ENCODE measurements around the gene CLIC3. TPM values are rescaled to one million over a fixed set of nuclear protein-coding genes. Genes with fewer than 3 reads are reported as not detected.

Gene CLIC3, protein sequence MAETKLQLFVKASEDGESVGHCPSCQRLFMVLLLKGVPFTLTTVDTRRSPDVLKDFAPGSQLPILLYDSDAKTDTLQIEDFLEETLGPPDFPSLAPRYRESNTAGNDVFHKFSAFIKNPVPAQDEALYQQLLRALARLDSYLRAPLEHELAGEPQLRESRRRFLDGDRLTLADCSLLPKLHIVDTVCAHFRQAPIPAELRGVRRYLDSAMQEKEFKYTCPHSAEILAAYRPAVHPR
- total RNA-seq: 1 to 10 TPM; 1.9 to 3.8 TPM
- long read RNA-seq, donor 1, partial matches to known transcripts: 1 of 1 reads
- long read RNA-seq, donor 1, other reads (novel, unspliced or antisense): 0 of 1 reads
- long read RNA-seq, donor 2: 0 reads

DNA sequence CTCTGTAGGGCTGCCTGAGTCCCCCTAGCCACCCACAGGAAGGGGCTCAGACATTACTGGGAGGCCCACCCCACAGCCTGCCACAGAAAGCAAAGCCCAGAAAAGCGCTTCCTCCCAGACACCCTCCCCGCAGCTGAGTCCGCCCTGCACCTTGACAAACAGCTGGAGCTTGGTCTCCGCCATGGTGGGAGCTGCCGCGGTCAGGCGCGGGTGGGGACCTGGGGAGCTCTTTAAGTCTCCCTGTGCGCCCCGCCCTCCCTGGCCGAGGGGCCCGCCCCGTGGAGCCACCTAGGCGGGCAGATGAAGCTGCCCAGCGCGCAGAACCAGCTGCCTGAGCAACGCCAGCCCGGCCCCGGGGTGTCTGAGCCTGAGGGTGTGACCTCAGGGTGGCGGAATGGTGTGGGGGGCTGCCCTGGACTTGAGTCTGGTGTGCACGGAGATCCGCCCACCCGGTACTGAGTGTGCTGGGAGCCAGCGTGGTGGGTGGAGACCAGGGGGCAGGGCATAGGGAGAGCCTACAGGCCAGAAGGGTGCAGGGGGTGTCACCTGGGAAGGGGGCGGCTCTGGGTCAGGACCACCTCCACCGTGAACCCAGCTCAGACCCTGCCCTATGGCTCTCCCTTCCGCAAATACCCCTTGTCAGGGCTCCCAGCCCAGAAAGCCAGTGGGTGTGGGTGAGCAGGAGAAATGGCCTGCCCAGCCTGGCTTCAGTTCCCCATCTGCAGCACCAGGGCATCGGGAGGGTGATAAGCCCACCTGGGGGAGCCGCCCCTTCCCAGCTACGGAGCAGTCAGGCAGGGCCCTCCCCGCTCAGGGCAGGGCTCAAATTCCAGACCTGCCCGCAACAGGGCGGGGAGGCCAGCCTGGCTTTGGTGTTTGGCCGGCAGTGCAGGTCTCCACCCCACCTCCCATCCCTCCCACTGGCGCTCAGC, at the start of gene CLIC3:
CLIC3 (minus strand) TSS at position 208 of the 932 bp plus-strand sequence; CDS start at position 183, 25 bp downstream.
- no peak for DNase-seq (ENCODE audit: low spot score)
- intact Hi-C loops (cut with DNase I): no loop called here

DNA sequence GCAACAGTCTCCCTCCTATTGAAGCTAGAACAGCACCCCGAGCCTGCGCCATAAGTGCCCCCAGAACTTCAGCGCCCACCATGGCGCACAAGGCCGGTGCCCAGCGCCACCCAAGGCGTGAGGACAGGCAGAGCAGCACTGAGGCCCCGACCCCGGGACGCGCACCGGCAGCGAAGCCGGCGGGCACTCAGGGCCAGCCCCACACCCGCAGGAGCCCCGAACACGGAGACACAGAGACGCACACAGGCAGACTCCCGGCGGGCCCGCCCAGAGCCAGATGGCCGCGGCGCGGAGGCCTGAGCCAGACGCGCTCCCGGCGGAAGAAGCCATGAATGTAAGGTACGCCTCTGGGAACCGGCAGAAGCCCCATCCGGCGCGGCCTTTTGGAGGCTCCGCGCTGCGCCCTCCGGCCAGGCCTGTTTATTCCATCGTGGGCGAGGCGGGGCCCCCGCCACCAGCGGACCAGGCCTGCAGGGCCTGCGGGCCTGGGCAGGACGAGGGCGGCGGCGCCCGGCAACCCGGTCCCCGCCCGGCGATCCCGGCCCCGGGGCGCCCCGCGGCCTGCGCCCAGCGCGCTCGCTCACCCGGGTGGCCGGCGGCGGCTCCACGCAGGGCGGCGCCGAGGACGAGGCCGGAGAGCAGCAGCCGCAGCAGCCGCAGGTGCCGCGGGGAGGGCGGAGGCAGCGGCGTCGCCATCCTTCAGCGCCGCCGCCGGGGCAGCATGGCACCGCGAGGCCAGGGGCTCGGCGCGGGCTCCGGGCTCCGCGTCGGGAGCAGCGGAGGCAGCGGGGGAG, 49.1 kb upstream of the CLIC3 start:
- DNase-seq (ENCODE audit: low spot score): no peak
- intact Hi-C loops (cut with DNase I): no loop called here

DNA sequence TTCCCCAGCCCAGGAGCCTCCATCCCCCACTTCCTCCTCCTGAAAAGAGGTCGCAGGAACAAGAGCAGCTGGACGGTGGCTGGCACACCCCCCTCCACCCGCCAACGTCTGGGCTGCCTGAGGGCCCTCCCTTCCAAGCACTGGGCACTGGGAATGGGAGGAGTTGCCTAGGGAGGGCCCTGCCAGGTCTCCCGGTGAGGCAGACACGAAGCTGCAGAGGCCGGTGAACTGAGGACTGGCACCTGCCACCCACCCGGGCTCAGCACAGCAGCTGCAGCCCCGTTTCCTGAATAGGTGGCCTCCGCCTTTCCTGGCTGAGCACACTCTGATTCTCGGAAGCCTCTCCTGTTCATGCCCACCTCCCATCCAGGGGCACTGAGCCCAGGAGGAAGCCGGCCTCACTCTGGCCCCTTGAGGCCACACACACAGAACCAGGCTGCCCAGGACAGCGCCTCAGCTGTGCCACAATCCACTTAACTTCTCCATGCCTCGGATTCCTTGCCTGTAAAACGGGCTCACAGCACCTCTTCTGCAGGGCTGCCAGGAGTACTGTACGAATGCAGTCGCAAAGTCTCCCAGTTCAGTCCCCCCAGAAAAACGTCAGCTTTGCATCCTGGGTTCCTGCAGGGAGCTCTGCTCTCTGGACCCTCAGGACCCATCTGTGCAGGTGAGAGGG, 48.3 kb upstream of the CLIC3 start:
- no peak for DNase-seq (ENCODE audit: low spot score)
- intact Hi-C loops (cut with DNase I): no loop called here

DNA sequence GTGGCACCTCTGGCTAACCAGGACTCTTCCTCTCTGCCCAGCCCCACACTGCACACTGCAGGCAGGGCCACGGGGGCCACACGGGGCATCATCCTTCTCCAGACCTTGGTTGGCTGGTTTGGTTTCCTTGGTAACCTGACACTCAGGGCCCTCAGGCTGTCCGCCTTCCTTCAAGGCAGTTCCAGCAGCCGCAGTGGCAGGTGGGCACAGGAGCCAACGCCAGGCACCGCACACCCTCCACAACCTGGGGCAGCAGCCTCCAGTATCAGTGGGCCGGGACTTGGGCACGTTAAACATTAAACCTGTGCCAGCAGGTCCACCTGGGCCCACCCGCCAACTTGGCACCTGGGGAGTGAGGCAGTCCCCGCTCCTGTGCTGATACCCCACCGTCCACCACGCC, 47.7 kb upstream of the CLIC3 start:
- no peak for DNase-seq (ENCODE audit: low spot score)
- intact Hi-C loops (cut with DNase I): no loop called here

GRCh38 chr9:137042751-137043727, 46.7 kb upstream of the CLIC3 start:
- intact Hi-C loops (cut with DNase I): no loop called here
- no peak for DNase-seq (ENCODE audit: low spot score)

- intact Hi-C loops (cut with DNase I): no loop called here
- no peak for DNase-seq (ENCODE audit: low spot score)
Measured at GRCh38 chr9:137041124-137041523, 44.8 kb upstream of the CLIC3 start.

DNA sequence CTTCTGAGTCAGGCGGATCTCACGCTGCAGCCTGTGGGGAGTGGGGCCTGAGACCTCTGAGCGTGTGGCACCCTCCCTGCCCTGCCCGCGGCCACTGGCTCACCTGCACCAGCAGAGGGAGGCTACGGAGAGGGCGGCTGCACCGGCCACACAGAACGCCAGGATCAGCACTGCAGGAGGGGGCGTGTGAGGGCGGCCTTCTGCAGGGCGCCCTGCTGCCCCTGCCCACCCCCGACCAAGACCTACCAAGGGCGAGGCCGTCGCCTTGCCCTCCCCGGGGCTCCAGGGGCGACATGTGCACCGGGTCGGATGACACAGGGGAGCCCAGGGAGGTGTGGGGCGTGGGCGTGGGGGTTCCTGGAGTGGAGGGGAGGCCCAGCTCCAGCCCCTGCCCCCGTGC, 44.2 kb upstream of the CLIC3 start:
- intact Hi-C loops (cut with DNase I): no loop called here
- no peak for DNase-seq (ENCODE audit: low spot score)

GRCh38 chr9:137039611-137040366, 43.4 kb upstream of the CLIC3 start:
- no peak for DNase-seq (ENCODE audit: low spot score)
- intact Hi-C loops (cut with DNase I): loop anchor here in 1 of 2 donors (10.0 kb wide), 1 partner anchor 195 kb away; the partner anchor contains the start of genes AJM1 and PHPT1

DNA sequence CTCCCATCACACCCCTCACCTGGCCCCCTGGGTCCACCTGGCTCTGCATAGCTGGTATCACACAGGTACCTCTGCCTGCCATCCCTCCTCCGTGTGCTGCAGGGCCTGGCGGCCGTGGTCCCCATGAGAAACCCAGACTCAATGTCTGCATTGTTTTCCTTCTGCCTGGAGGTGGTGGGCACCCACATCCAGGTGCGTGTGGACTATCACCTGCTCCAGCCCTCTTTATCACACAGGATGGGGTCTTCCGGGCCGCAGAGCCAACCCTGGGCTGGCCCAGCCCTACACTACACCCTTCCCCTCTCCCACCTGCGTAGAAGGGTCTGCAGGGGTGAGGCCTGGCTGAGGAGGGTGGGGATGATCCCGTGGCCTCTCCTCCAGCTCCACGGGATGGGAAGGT, 42.5 kb upstream of the CLIC3 start:
- intact Hi-C loops (cut with DNase I): loop anchor here in 1 of 2 donors (10.0 kb wide), 1 partner anchor 194 kb away; the partner anchor contains the start of genes AJM1 and PHPT1
- DNase-seq (ENCODE audit: low spot score): no peak

DNA sequence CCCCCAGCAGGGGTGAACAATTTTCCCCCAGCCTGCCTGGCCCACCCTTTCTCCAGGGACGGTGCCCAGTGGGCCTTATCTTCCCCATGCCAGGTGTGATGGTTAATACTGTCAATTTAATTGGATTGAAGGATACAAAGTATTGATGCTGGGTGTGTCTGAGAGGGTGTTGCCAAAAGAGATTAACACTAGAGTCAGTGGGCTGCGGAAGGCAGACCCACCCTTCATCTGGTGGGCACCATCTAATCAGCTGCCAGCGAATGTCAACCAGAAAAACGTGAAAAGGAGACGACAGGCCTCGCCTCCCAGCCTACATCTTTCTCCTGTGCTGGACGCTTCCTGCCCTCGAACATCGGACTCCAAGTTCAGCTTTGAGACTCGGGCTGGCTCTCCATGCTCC, 41.1 kb upstream of the CLIC3 start:
- intact Hi-C loops (cut with DNase I): loop anchor here in 1 of 2 donors (10.0 kb wide), 1 partner anchor 193 kb away; the partner anchor contains the start of genes AJM1 and PHPT1
- DNase-seq (ENCODE audit: low spot score): no peak

DNA sequence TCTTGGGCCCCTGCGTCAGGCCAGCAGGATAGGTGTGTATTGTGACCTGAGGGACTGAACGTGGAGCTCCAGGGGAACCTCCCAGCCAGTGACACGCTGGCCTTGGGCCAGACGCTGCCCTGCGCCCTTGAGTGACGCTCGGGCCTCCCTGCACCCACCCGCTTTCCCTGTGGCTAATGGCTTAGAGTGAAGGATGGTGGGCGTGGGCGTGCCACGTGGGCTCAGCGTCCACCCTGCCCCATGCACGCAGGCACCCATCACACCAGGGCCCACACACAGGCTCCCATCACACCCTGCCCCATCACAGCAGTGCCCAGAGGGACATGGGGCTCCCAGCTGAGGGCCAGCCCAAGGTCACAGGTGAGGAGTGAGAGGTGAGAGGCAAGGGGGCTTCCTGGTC, 40.7 kb upstream of the CLIC3 start:
- no peak for DNase-seq (ENCODE audit: low spot score)
- intact Hi-C loops (cut with DNase I): loop anchor here in 1 of 2 donors (10.0 kb wide), 1 partner anchor 192 kb away; the partner anchor contains the start of genes AJM1 and PHPT1

GRCh38 chr9:137035937-137036336, 39.6 kb upstream of the CLIC3 start:
- no peak for DNase-seq (ENCODE audit: low spot score)
- intact Hi-C loops (cut with DNase I): loop anchor here (2.0 to 10.0 kb wide), 2 partner anchors 191 to 251 kb away; partner anchors contain the start of genes AJM1 (in 1 of the 2) and PHPT1 (in 1 of the 2)

- intact Hi-C loops (cut with DNase I): loop anchor here (2.0 to 10.0 kb wide), 2 partner anchors 191 to 251 kb away; partner anchors contain the start of genes AJM1 (in 1 of the 2) and PHPT1 (in 1 of the 2)
Measured at GRCh38 chr9:137035507-137035834, 39.1 kb upstream of the CLIC3 start.

DNA sequence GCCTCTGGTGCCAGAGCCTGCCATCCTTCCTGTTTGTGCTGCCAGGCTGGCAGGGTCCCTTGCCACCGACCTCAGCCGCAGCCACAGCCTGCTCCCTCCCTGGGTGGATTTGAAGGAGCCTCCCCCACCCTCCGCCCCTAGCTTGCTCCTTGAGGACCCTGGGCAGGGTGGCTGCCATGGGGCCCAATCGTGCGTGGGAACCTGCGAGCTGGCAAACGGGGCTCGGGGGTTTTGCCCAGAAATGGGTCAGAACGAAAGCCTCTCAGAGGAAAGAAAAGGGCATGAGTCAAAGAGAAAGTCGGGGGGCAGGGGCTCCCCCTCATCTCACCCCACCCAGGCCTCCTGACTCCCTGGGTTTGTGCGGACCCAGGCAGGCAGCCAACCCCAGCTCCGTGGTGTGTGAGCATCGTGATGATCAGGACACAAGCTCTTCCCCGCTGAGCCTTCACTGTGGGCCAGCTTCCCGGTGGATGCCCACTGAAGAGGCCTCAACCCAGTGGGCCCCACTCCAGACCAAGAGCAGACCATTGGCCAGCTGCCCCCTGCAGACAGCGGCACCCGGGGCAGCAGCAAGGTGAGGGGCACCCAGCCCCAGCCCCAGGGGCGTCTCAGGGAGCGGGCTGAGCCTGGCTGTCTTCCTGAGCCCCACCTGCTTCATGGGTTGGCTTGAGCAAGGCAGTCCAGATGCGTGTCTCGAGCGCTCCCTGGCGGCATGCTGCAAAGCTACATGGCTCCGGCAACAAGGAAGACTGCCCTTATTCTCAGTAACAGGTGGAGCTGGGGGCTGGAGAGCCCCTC, 38.5 kb upstream of the CLIC3 start:
- peak; percentile 93 for DNase-seq (ENCODE audit: low spot score)
- intact Hi-C loops (cut with DNase I): loop anchor here (2.0 to 10.0 kb wide), 2 partner anchors 190 to 250 kb away; partner anchors contain the start of genes AJM1 (in 1 of the 2) and PHPT1 (in 1 of the 2)

More at GRCh38 chr9:137035507-137035834, 39.1 kb upstream of the CLIC3 start:
- no peak for DNase-seq (ENCODE audit: low spot score)

GRCh38 chr9:137034039-137034708, 37.8 kb upstream of the CLIC3 start:
- intact Hi-C loops (cut with DNase I): loop anchor here (2.0 to 10.0 kb wide), 2 partner anchors 189 to 249 kb away; partner anchors contain the start of genes AJM1 (in 1 of the 2) and PHPT1 (in 1 of the 2)
- DNase-seq (ENCODE audit: low spot score): no peak
